ENCODE results near the gene C6orf141.

- TF ChIP-seq YY1 (IDR thresholded peaks at IDR 0.05; ENCODE audit: extremely low read depth, insufficient replicate concordance, low read depth, low read length) (no peak), EZH2phosphoT487 (IDR thresholded peaks at IDR 0.05; ENCODE audit: borderline replicate concordance) (no peak), POLR2A (IDR thresholded peaks at IDR 0.05; ENCODE audit: borderline replicate concordance, extremely low read depth, insufficient read depth, insufficient read length) (no peak), TCF7L2 (IDR thresholded peaks at IDR 0.05; ENCODE audit: borderline replicate concordance, extremely low read depth, insufficient read depth, insufficient read length) (no peak), EZH2 (IDR thresholded peaks at IDR 0.05) (no peak)
- TF ChIP-seq, protein P1, sequence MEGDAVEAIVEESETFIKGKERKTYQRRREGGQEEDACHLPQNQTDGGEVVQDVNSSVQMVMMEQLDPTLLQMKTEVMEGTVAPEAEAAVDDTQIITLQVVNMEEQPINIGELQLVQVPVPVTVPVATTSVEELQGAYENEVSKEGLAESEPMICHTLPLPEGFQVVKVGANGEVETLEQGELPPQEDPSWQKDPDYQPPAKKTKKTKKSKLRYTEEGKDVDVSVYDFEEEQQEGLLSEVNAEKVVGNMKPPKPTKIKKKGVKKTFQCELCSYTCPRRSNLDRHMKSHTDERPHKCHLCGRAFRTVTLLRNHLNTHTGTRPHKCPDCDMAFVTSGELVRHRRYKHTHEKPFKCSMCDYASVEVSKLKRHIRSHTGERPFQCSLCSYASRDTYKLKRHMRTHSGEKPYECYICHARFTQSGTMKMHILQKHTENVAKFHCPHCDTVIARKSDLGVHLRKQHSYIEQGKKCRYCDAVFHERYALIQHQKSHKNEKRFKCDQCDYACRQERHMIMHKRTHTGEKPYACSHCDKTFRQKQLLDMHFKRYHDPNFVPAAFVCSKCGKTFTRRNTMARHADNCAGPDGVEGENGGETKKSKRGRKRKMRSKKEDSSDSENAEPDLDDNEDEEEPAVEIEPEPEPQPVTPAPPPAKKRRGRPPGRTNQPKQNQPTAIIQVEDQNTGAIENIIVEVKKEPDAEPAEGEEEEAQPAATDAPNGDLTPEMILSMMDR (IDR thresholded peaks at IDR 0.05 in 2 of 3, conservative IDR thresholded peaks at IDR 0.05 in 1 of 3; ENCODE audit: borderline replicate concordance in 1 of 3, insufficient read depth in 1 of 3, low read depth in 2 of 3, low read length in 2 of 3), result no peak
- TF ChIP-seq, protein P2, sequence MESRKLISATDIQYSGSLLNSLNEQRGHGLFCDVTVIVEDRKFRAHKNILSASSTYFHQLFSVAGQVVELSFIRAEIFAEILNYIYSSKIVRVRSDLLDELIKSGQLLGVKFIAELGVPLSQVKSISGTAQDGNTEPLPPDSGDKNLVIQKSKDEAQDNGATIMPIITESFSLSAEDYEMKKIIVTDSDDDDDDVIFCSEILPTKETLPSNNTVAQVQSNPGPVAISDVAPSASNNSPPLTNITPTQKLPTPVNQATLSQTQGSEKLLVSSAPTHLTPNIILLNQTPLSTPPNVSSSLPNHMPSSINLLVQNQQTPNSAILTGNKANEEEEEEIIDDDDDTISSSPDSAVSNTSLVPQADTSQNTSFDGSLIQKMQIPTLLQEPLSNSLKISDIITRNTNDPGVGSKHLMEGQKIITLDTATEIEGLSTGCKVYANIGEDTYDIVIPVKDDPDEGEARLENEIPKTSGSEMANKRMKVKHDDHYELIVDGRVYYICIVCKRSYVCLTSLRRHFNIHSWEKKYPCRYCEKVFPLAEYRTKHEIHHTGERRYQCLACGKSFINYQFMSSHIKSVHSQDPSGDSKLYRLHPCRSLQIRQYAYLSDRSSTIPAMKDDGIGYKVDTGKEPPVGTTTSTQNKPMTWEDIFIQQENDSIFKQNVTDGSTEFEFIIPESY (IDR thresholded peaks at IDR 0.05; ENCODE audit: extremely low read depth, insufficient replicate concordance, low read length), result no peak
- TF ChIP-seq, protein P3, sequence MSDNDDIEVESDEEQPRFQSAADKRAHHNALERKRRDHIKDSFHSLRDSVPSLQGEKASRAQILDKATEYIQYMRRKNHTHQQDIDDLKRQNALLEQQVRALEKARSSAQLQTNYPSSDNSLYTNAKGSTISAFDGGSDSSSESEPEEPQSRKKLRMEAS (IDR thresholded peaks at IDR 0.05), result no peak
Observed at GRCh38 chr6:49513153-49513989, 37.1 kb upstream of the C6orf141 start.

Data from HCT116 (cell line).